ENCODE results near the gene TMEM145. TPM values are rescaled to one million over a fixed set of nuclear protein-coding genes. Genes with fewer than 3 reads are reported as not detected.
A peak's percentile ranks its signal among the peaks of the same experiment; 100 is the strongest.
"Not testable (repeated sequence)": the region's sequence is repeated elsewhere in the genome, so short reads cannot be mapped to it uniquely, and the experiment has no call there.

TMEM145 gene
- 0.63 TPM for total RNA-seq

DNA sequence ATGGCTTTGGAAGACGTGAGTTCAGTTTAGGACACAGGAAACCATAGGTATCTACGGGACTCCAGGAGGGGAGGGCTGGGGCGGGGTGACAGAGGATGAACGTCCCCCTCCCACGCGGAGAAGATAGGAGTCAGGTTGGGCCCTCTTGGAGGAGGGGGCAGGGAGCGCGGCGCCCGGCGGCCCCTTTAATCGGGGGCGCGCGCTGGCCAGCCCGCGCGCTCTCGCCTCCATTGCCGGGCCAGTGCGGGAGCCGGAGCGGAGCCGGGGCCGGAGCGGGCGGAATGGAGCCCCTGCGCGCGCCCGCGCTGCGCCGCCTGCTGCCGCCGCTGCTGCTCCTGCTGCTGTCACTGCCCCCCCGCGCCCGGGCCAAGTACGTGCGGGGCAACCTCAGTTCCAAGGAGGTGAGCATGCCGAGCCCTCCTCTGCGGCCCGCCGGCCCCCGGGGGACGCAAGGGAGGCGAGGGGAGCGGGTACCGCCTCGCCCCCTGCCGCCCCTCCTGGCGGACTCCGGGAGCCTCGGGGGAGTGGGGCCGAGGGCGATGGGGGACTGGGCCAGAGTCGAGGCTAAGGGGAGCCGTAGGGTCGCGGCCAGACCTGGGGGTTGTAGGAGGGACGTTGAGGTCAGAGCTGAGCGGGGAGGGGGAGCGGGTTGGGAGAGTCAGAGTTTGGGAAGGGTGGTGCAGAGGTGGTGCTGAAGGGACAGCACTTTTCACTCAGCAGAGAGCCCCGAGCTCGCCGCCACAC is at the start of gene TMEM145:
Gene TMEM145, plus strand, starts transcription at position 214 of the 744 bp plus-strand sequence. Its CDS starts 68 bp downstream, at position 282.
- no peak for DNase-seq (ENCODE audit: low spot score)

GRCh38 chr19:42266105-42266504 is 47.0 kb upstream of the TMEM145 start:
- not testable (repeated sequence) for DNase-seq (ENCODE audit: low spot score)

DNA sequence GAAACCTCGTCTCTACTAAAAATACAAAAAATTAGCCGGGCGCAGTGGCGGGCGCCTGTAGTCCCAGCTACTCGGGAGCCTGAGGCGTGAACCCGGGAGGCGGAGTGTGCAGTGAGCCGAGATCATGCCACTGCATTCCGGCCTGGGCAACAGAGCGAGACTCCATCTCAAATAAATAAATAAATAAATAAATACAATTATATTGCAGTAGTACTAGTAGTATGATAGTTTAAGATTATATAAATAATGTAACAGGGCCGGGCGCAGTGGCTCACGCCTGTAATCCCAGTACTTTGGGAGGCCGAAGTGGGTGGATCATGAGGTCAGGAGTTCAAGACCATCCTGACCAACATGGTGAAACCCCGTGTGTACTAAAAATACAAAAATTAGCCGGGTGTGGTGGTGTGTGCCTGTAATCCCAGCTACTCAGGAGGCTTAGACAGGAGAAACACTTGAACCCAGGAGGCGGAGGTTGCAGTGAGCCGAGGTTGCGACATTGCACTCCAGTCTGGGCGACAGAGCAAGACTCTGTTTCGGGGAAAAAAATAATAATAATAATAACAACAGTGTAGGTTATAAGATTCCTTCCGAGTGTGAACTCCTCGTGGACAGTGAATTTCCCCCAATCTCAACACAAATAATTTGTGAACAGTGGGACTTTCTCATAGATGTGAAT is 46.0 kb upstream of the TMEM145 start:
- not testable (repeated sequence) for DNase-seq (ENCODE audit: low spot score)

DNA sequence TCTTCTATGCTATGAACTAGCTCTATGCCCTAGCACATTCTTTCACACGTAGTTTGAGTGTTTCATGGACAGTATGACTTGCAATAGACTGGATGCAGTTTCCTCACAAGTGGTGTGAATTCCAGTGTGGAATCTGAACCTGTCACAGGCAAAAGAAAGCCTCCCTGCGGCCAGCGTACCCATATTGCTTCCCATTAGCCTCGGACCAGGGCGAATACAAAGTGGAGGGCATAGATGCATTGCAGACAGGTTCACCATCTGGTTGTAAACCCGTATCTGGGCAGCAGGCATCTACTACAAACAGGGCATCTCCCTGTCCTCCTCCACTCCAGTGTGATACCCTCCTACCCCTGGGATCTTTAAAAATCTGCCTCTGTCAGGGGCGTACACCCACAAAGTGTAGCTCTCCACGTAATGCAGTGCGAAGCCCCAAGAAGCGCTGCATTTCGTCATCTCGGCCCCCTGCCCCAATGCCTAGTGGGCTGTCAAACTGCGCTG is 45.4 kb upstream of the TMEM145 start:
- no peak for DNase-seq (ENCODE audit: low spot score)

GRCh38 chr19:42268142-42268703 is 44.9 kb upstream of the TMEM145 start:
- peak; percentile 100 for DNase-seq (ENCODE audit: low spot score)

- DNase-seq (ENCODE audit: low spot score) = peak; percentile 100
These were observed 44.2 kb upstream of the TMEM145 start, which contains the start of gene CIC for GRCh38 chr19:42268704-42269477. CIC (plus strand) TSS chr19:42269252; CDS start chr19:42271784, 2,532 bp downstream.

- DNase-seq (ENCODE audit: low spot score) = no peak
These were observed 43.4 kb upstream of the TMEM145 start for GRCh38 chr19:42269478-42270345.

DNA sequence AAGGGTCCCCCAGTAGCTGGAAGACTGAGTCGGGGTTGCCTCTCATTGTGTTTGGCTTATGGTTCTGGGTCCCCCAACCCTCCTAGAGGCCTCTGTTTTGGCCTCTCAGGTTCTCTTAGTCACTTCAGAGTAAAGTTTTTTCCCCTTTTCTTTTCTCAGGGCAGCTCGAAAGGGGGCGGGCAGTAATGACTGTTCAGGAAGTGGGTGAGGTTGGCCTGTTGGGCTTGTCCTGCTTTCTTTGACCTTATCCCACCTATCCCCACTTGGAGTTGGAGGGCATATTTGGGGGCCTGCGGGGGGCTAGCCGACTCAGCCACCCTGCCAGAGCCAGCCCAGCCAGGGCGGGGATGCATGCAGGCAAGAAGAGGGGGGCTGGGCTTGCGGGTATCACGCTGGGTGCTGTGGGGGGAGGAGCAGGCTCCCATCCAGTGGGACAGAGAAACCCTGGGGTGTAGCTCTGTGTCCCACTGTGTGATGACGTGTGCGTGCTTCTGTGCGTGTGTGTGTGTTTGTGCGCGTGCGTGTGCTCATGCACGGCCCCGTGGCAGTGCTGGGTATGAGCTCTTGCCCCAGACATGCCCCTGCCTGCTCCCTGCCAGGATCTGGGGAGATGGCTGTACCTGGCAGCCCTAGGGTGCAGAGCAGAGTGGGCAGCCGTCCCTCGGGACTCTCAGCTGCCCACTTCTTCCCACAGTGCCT is 42.6 kb upstream of the TMEM145 start:
- DNase-seq (ENCODE audit: low spot score) = no peak

DNA sequence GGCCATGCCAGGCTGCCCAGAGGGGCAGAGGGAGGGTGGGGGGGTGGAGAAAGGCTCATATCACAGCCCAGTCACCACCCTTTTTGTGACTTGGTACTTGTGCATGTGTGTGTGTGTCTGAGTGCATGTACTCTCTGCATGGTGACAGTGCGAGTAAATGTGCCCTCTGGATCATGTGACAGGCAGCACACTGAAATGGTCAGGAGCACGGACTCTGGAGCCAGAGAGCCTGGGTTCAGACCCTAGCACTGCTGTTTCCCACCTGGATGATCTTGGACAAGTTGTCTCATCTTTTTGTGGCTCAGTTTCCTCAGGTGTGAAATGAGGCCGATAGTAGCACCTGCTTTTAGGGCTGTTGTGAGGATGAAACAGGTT is 42.1 kb upstream of the TMEM145 start:
- DNase-seq (ENCODE audit: low spot score) = no peak

DNA sequence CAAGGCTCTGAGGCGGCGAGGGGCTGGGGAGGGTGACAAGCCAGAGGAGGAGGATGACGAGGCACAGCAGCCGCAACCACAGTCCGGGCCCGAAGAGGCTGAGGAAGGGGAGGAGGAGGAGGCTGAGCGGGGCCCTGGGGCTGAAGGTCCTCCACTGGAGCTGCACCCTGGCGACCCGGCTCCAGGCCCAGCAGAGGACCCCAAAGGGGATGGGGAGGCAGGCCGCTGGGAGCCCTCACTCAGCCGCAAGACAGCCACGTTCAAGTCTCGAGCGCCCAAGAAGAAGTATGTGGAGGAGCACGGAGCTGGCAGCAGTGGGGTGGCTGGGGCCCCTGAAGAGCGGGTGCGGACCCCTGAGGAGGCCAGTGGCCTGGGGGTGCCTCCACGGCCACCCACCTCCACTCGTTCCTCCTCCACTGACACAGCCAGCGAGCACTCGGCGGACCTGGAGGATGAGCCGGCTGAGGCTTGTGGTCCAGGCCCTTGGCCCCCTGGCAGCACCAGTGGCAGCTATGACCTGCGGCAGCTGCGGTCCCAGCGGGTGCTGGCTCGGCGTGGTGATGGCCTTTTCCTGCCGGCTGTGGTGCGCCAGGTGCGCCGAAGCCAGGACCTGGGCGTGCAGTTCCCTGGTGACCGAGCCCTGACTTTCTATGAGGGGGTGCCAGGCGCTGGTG is 41.1 kb upstream of the TMEM145 start:
- no peak for DNase-seq (ENCODE audit: low spot score)

DNA sequence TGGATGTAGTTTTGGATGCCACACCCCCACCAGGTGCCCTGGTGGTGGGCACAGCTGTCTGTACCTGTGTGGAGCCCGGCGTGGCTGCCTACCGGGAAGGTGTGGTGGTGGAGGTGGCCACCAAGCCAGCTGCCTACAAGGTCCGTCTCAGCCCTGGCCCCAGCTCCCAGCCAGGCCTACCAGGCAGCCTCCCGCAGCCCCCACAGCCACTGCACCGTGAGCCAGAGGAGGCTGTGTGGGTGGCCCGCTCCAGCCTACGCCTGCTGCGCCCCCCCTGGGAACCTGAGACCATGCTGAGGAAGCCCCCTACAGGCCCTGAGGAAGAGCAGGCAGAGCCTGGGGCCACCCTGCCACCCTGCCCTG is 40.6 kb upstream of the TMEM145 start:
- no peak for DNase-seq (ENCODE audit: low spot score)

- no peak for DNase-seq (ENCODE audit: low spot score)
These were observed 40.1 kb upstream of the TMEM145 start for GRCh38 chr19:42272989-42273406.

DNA sequence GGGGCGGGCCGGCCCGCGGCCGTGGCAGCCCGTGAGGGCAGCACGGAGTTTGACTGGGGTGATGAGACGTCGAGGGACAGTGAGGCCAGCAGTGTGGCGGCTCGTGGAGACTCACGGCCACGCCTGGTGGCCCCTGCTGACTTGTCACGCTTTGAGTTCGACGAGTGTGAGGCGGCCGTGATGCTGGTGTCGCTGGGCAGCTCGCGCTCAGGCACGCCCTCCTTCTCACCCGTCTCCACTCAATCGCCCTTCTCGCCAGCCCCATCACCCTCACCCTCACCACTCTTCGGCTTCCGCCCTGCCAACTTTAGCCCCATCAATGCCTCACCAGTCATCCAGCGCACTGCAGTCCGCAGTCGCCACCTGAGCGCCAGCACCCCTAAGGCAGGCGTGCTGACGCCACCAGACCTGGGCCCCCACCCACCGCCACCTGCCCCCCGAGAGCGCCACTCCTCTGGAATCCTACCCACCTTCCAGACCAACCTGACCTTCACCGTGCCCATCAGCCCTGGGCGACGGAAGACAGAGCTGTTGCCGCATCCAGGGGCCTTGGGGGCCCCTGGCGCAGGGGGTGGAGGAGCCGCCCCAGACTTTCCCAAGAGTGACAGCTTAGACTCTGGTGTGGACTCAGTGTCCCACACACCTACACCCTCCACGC is 39.6 kb upstream of the TMEM145 start:
- no peak for DNase-seq (ENCODE audit: low spot score)

DNA sequence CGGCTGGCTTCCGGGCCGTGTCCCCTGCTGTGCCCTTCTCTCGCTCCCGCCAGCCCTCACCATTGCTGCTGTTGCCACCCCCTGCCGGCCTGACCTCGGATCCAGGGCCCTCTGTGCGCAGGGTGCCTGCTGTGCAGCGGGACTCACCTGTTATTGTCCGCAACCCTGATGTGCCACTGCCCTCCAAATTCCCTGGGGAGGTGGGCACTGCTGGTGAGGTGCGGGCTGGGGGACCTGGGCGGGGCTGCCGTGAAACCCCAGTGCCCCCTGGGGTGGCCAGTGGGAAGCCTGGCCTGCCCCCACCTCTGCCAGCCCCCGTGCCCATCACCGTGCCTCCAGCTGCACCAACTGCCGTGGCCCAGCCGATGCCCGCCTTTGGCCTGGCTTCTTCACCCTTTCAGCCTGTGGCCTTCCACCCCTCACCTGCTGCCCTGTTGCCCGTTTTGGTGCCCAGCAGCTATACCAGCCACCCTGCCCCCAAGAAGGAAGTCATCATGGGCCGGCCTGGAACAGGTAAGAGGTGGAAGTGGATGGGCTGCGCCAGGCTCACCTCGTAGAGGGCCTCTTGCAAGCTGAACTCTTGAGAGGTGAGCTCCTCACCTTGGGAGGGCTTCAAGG is 38.9 kb upstream of the TMEM145 start:
- DNase-seq (ENCODE audit: low spot score) = no peak

DNA sequence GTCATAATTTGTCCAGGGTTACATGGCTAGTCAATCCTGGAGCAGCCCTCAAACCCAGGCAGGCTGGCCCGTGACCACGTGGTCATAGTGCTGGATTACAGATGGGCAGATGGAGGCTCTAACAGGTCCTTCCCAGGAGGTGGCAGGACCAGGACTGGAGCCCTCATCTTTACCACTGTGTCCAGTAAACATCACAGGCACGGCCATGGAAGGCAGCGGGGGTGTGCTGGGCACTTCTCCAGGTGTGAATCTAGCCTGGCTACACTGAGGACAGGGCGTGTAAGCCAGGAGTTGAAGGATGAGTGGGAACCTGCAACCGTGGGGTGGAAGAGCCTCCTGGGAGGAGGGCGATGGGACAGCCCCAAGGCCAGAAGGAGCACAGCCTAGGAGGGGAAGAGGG is 38.0 kb upstream of the TMEM145 start:
- DNase-seq (ENCODE audit: low spot score) = no peak

DNA sequence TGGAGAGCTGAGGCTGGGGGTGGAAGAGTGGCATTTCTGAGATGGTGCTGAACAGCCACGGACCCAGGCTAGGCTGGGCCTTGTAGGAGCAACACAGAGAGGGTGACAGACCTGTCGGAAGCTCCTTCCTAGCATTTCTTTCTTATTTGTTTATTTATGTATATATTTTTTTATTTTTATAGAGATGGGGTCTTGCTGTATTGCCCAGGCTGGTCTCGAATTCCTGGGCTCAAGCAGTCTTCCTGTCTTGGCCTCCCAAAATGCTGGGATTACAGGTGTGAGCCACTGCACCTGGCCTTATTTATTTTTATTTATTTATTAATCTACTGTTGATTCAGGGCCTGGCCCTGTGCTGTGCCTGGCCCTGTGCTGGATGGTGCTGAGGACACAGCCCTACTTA is 37.6 kb upstream of the TMEM145 start:
- no peak for DNase-seq (ENCODE audit: low spot score)

DNA sequence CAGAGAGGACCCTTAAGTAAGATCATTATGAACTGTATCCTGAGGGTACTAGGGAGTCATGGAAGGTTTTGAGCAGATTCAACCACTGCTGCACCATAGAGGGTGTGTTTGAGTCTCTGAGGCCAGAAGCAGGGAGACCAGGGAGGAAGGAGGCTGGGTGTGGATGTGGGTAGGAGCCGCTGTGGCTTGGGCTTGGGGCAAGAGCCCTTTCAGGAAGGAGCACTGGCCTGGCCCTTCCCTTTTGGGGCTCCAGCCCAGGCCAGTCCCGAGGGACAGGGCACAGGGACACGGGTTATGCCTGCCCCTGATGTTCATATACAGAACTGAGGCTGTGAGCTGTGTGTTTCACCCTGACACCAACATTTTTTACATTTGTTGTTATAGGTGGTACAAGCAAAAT is 36.8 kb upstream of the TMEM145 start:
- DNase-seq (ENCODE audit: low spot score) = no peak

DNA sequence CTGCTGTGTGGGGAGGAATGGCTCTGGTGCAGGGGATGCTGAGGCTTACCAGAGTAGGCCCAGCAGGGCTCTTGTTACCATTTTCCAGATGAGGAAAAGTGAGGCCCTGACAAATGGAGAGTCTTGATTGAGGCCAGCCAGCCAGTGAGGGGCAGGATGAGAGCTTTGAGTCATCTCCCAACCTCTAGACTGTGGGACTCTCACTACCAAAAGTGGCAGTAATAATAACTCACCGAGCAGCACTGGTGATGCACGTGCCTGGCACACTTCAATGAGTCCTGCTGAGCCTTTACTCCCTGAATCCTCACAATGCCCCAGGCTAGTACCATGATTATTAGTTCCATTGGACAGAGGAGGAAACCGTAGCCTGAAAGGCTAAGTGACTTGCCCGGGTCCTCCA is 36.3 kb upstream of the TMEM145 start:
- DNase-seq (ENCODE audit: low spot score) = no peak

Measured in mucosa of gallbladder (tissue), 1 donor.